Colon (tissue), 2 donors: ENCODE data around the gene SIRPD.

Source experiments
- FAIRE-seq: peaks from 2 replicates; lab custom pipeline; 2012; peaks lifted over from hg19 to GRCh38; lab: Jason Lieb, UNC
- donor health status: control.
- donor health status: control.

Gene SIRPD

GRCh38 chr20:1493536-1493935 is 64.0 kb downstream of the SIRPD start:
- no peak for FAIRE-seq

- FAIRE-seq: no peak
Measured at GRCh38 chr20:1491860-1492642, 65.5 kb downstream of the SIRPD start.

- FAIRE-seq: no peak
Measured at GRCh38 chr20:1491281-1491840, 66.1 kb downstream of the SIRPD start, which contains the start of gene SIRPB2. TSS of gene SIRPB2 (minus strand) at chr20:1491420. CDS start at chr20:1491359, 61 bp downstream.

- FAIRE-seq: no peak
Measured at GRCh38 chr20:1490643-1491195, 66.8 kb downstream of the SIRPD start.

GRCh38 chr20:1489764-1490436 is 67.6 kb downstream of the SIRPD start:
- no peak for FAIRE-seq

GRCh38 chr20:1489325-1489724 is 68.2 kb downstream of the SIRPD start:
- FAIRE-seq: no peak

- no peak for FAIRE-seq
Measured at GRCh38 chr20:1486566-1486965, 70.9 kb downstream of the SIRPD start.

GRCh38 chr20:1484438-1485116 is 72.9 kb downstream of the SIRPD start:
- no peak for FAIRE-seq
